Osteoblast (primary cell): ENCODE measurements around the gene PRPF40A. TPM values are rescaled to one million over a fixed set of nuclear protein-coding genes. Genes with fewer than 3 reads are reported as not detected.

Source experiments
- DNase-seq: peaks from one replicate; pipeline ENCODE4 v3.0.0; 2011; ENCODE audit warnings: low spot score, mixed read lengths; ENCODE audit not compliant: insufficient read length; ENCODE audit errors: missing footprints
- H2AFZ ChIP-seq: 2 replicates; pipeline ENCODE4 v1.6.0; 2011; ENCODE audit warnings: mild to moderate bottlenecking, low read length
- H3K27ac ChIP-seq: 2 replicates; pipeline ENCODE4 v1.5.1; 2011; ENCODE audit warnings: mild to moderate bottlenecking, low read depth, low read length, moderate library complexity
- H3K27me3 ChIP-seq: 2 replicates; pipeline ENCODE4 v1.6.0; 2012; ENCODE audit warnings: mild to moderate bottlenecking, control low read depth, inconsistent platforms, low read length, moderate library complexity; ENCODE audit not compliant: insufficient read depth
- H3K36me3 ChIP-seq: 2 replicates; pipeline ENCODE4 v1.5.1; 2011; ENCODE audit warnings: mild to moderate bottlenecking, low read length, control low read depth, moderate library complexity; ENCODE audit not compliant: insufficient read depth
- H3K4me1 ChIP-seq: 2 replicates; pipeline ENCODE4 v1.5.1; 2011; ENCODE audit warnings: mild to moderate bottlenecking, low read length, control low read depth, moderate library complexity; ENCODE audit not compliant: insufficient read depth
- H3K4me2 ChIP-seq: 2 replicates; pipeline ENCODE4 v1.6.0; 2011; ENCODE audit warnings: mild to moderate bottlenecking, low read length; ENCODE audit not compliant: insufficient read depth
- H3K4me3 ChIP-seq: fragments of 200-600 bp; sonication (generic); 3 replicates; pipeline ENCODE4 v1.5.1; 2012; ENCODE audit warnings: mild to moderate bottlenecking, low read length, inconsistent platforms; ENCODE audit not compliant: insufficient read depth
- H3K79me2 ChIP-seq: 2 replicates; pipeline ENCODE4 v1.6.0; 2012; ENCODE audit warnings: mild to moderate bottlenecking, low read length, control low read depth, inconsistent platforms; ENCODE audit not compliant: insufficient read depth
- H3K9me3 ChIP-seq: 2 replicates; pipeline ENCODE4 v1.5.1; 2011; ENCODE audit warnings: low read depth, low read length, control low read depth
- H4K20me1 ChIP-seq: 2 replicates; pipeline ENCODE4 v1.6.0; 2012; ENCODE audit warnings: mild to moderate bottlenecking, low read length, control low read depth; ENCODE audit not compliant: insufficient read depth
- CTCF ChIP-seq: IDR thresholded peaks from 2 replicates; pipeline ENCODE4 v1.5.1; 2011; ENCODE audit warnings: mild to moderate bottlenecking, low read depth, low read length, moderate library complexity; ENCODE audit errors: extremely low read depth
- total RNA-seq: library from RNA; depleted of rRNA; stranded (reverse); fragments of >200 nt; gene quantifications from 2 replicates; pipeline ENCODE4 v1.2.3, GENCODE V29; 2012

The PRPF40A gene
- total RNA-seq, 1 donor, result 109 TPM

GRCh38 chr2:152623076-152623740 lies 94.1 kb downstream of the PRPF40A start:
- H3K36me3 ChIP-seq, result peaks cover 10% of the 10 kb centered on the region
- H3K4me1 ChIP-seq, result no peaks in the 10 kb centered on the region
- no peak overlapping the region for H3K27ac ChIP-seq
- H2AFZ ChIP-seq, result no peak overlapping the region
- H3K4me3 ChIP-seq, result no peak overlapping the region
- no peak for DNase-seq
- H4K20me1 ChIP-seq, result no peaks in the 10 kb centered on the region
- H3K4me2 ChIP-seq, result no peak overlapping the region
- H3K9me3 ChIP-seq, result no peaks in the 10 kb centered on the region
- no peaks in the 10 kb centered on the region for H3K27me3 ChIP-seq
- TF ChIP-seq CTCF, result no peak
- H3K79me2 ChIP-seq, result no peaks in the 10 kb centered on the region

- TF ChIP-seq CTCF, result no peak
- Histone ChIP-seq H4K20me1 (no peaks in the 10 kb centered on the region), H3K36me3 (peaks cover 10% of the 10 kb centered on the region), H3K4me2 (no peak overlapping the region), H2AFZ (no peak overlapping the region), H3K27me3 (no peaks in the 10 kb centered on the region), H3K9me3 (no peaks in the 10 kb centered on the region), H3K27ac (no peak overlapping the region), H3K4me1 (no peaks in the 10 kb centered on the region), H3K4me3 (no peak overlapping the region), H3K79me2 (no peaks in the 10 kb centered on the region)
- no peak for DNase-seq
These were observed 95.0 kb downstream of the PRPF40A start for GRCh38 chr2:152622219-152622618.

- H3K9me3 ChIP-seq, result no peaks in the 10 kb centered on the region
- no peak overlapping the region for H3K4me3 ChIP-seq
- no peak for TF ChIP-seq CTCF
- H3K4me1 ChIP-seq, result no peaks in the 10 kb centered on the region
- no peaks in the 10 kb centered on the region for H4K20me1 ChIP-seq
- no peak overlapping the region for H2AFZ ChIP-seq
- H3K79me2 ChIP-seq, result no peaks in the 10 kb centered on the region
- no peak for DNase-seq
- H3K36me3 ChIP-seq, result peaks cover 10% of the 10 kb centered on the region
- no peaks in the 10 kb centered on the region for H3K27me3 ChIP-seq
- no peak overlapping the region for H3K27ac ChIP-seq
- no peak overlapping the region for H3K4me2 ChIP-seq
These were observed 96.3 kb downstream of the PRPF40A start for GRCh38 chr2:152620985-152621384.

DNA sequence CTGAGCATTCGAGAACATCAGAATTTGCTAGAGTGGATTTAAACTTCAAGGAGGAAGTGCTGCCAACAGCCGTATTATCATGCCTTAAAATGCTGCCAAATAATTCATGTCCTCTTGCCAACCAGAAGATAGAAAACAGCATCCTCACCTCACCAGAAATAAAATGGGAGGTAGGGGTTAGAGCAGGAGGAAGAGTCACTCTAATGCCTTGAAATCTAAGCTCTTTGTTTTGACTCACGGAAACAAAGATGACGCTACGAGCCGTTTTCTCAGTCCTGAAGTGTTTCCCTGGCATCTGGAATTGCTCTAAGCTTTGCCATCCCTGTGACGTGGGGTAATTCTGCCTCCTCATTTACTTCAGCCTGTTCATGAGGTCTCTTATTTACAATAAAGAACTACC lies 97.1 kb downstream of the PRPF40A start:
- H3K4me1 ChIP-seq, result no peaks in the 10 kb centered on the region
- DNase-seq, result no peak

More for the DNA sequence above, 97.1 kb downstream of the PRPF40A start:
- H3K4me2 ChIP-seq, result no peak overlapping the region
- H4K20me1 ChIP-seq, result no peaks in the 10 kb centered on the region
- no peak overlapping the region for H2AFZ ChIP-seq
- no peak overlapping the region for H3K27ac ChIP-seq
- no peak overlapping the region for H3K4me3 ChIP-seq
- no peaks in the 10 kb centered on the region for H3K79me2 ChIP-seq
- H3K36me3 ChIP-seq, result peaks cover 11% of the 10 kb centered on the region
- no peaks in the 10 kb centered on the region for H3K27me3 ChIP-seq
- H3K9me3 ChIP-seq, result no peaks in the 10 kb centered on the region
- TF ChIP-seq CTCF, result no peak
